CD4-positive, alpha-beta T cell treated with Interleukin-15 for 1 hour (primary cell): ENCODE data around the gene ADAMTS2.

Experiments used
- DNase-seq: peaks from one replicate; pipeline ENCODE4 v3.0.0-alpha.2; 2020

The ADAMTS2 gene

GRCh38 chr5:179371681-179372680 is 26.7 kb upstream of the ADAMTS2 start:
- no peak for DNase-seq

- DNase-seq: no peak
These were observed 25.9 kb upstream of the ADAMTS2 start for GRCh38 chr5:179371121-179371510.

- DNase-seq: no peak
These were observed 25.3 kb upstream of the ADAMTS2 start for GRCh38 chr5:179370490-179371120.

GRCh38 chr5:179369530-179369884 is 24.2 kb upstream of the ADAMTS2 start:
- DNase-seq: no peak

GRCh38 chr5:179368806-179369529 is 23.7 kb upstream of the ADAMTS2 start:
- no peak for DNase-seq

GRCh38 chr5:179368126-179368805 is 23.0 kb upstream of the ADAMTS2 start:
- DNase-seq: no peak

- DNase-seq: no peak
These were observed 22.2 kb upstream of the ADAMTS2 start for GRCh38 chr5:179367491-179367890.

- DNase-seq: no peak
These were observed 17.1 kb upstream of the ADAMTS2 start for GRCh38 chr5:179362355-179362754.

GRCh38 chr5:179361037-179361603 is 15.9 kb upstream of the ADAMTS2 start:
- DNase-seq: no peak

- no peak for DNase-seq
These were observed 11.8 kb upstream of the ADAMTS2 start for GRCh38 chr5:179357031-179357430.

GRCh38 chr5:179355976-179356974 is 11.0 kb upstream of the ADAMTS2 start:
- no peak for DNase-seq

- no peak for DNase-seq
These were observed 9.1 kb upstream of the ADAMTS2 start for GRCh38 chr5:179354305-179354882.

GRCh38 chr5:179348843-179349242 is 3.6 kb upstream of the ADAMTS2 start:
- no peak for DNase-seq

GRCh38 chr5:179348011-179348530 is 2.8 kb upstream of the ADAMTS2 start:
- no peak for DNase-seq

GRCh38 chr5:179347581-179347980 is 2.3 kb upstream of the ADAMTS2 start:
- no peak for DNase-seq

GRCh38 chr5:179346875-179347274 is 1.6 kb upstream of the ADAMTS2 start:
- DNase-seq: no peak

- no peak for DNase-seq
These were observed 1.1 kb upstream of the ADAMTS2 start for GRCh38 chr5:179346401-179346800.

GRCh38 chr5:179345183-179345432 is 153 bp downstream of the ADAMTS2 start:
- DNase-seq: no peak

- DNase-seq: no peak
These were observed 654 bp downstream of the ADAMTS2 start for GRCh38 chr5:179344431-179345182.
